HCT116 (cell line): ENCODE data around the gene SNAPC1. TPM values are rescaled to one million over a fixed set of nuclear protein-coding genes. Genes with fewer than 3 reads are reported as not detected.

Experiments
- ATAC-seq: fragments of 200-7000 bp; cut with Tn5 transposase; 2 replicates; pipeline ENCODE4 v1.9.1; 2020; ENCODE audit warnings: mild to moderate bottlenecking, moderate library complexity
- BruUV-seq: library from RNA; stranded (reverse); fragments of 400-500 nt; replicated peaks from 2 replicates; lab custom pipeline; 2021; lab: Mats Ljungman, UMichigan
- CTCF ChIA-PET: fragments of 300-600 bp; sonication (Branson Sonifier 250); formaldehyde crosslinking; loops from one replicate; lab custom pipeline; 2021; ENCODE audit warnings: antibody characterized with exemption; lab: Charles Lee
- POLR2A ChIA-PET: fragments of 300-600, 350-600 bp; sonication (Branson Sonifier 250); formaldehyde crosslinking; loops from one replicate; lab custom pipeline; 2021; ENCODE audit warnings: antibody characterized with exemption; lab: Charles Lee
- RAD21 ChIA-PET, 2 experiments: fragments of 300-600 bp; sonication (Branson Sonifier 250); formaldehyde crosslinking; loops; one replicate each; lab custom pipeline; 2023; ENCODE audit warnings: low total read pairs in 2 of 2; ENCODE audit not compliant: uncharacterized antibody in 2 of 2, unreplicated experiment in 2 of 2, low non-redundant PET in 1 of 2; lab: Charles Lee
- DNase-seq: peaks from one replicate; pipeline ENCODE4 v3.0.0-alpha.2; 2010; ENCODE audit warnings: low read depth, low spot score
- H2AFZ ChIP-seq: fragments of 200-600 bp; shearing (Covaris generic), sonication (generic); 2 replicates; pipeline ENCODE4 v1.6.1; 2017; ENCODE audit warnings: low read depth, mixed run types, mixed read lengths, antibody characterized with exemption, low read length; ENCODE audit not compliant: poor library complexity, severe bottlenecking
- H3K27ac ChIP-seq: 2 replicates; pipeline ENCODE4 v1.5.1; 2012; ENCODE audit warnings: low read depth, low read length
- H3K27me3 ChIP-seq: fragments of 200-600 bp; sonication (generic); 2 replicates; pipeline ENCODE4 v1.6.1; 2016; ENCODE audit warnings: mixed run types, low read length, mixed read lengths; ENCODE audit not compliant: insufficient read depth
- H3K36me3 ChIP-seq, 2 experiments: fragments of 200-500 bp in 1 of 2; fragments of 200-600 bp in 1 of 2; sonication (Bioruptor generic) in 1 of 2; sonication (generic) in 1 of 2; 2 replicates each; pipeline versions ENCODE4 v1.5.1 to v1.6.1; 2014 to 2016; ENCODE audit warnings: low read length in 2 of 2, inconsistent platforms in 1 of 2, mixed read lengths in 1 of 2, mixed run types in 1 of 2; ENCODE audit not compliant: insufficient read depth in 2 of 2, control insufficient read depth in 1 of 2
- H3K4me1 ChIP-seq, 2 experiments: fragments of 200-600 bp in 1 of 2; sonication (generic) in 1 of 2; 2 replicates each; pipeline versions ENCODE4 v1.5.1 to v1.6.1; 2012 to 2017; ENCODE audit warnings: low read length in 2 of 2, inconsistent platforms in 1 of 2, mild to moderate bottlenecking in 1 of 2, mixed read lengths in 1 of 2, mixed run types in 1 of 2, moderate library complexity in 1 of 2; ENCODE audit not compliant: insufficient read depth in 2 of 2, control insufficient read depth in 1 of 2
- H3K4me2 ChIP-seq: fragments of 200-600 bp; sonication (generic); 2 replicates; pipeline ENCODE4 v1.6.1; 2017; ENCODE audit warnings: mixed run types, low read length, mixed read lengths
- H3K4me3 ChIP-seq, 2 experiments: fragments of 200-600 bp in 1 of 2; sonication (generic) in 1 of 2; replicated peaks in 1 of 2; 2 replicates each; pipeline ENCODE4 v1.5.1; 2011 to 2016; ENCODE audit warnings: low read length in 2 of 2, control low read depth in 1 of 2, low read depth in 1 of 2, mild to moderate bottlenecking in 1 of 2, mixed read lengths in 1 of 2, mixed run types in 1 of 2
- H3K79me2 ChIP-seq: fragments of 200-600 bp; sonication (generic); 2 replicates; pipeline ENCODE4 v1.6.1; 2017; ENCODE audit warnings: mild to moderate bottlenecking, mixed run types, low read length, moderate library complexity, mixed read lengths; ENCODE audit not compliant: insufficient read depth
- H3K9ac ChIP-seq: fragments of 200-600 bp; sonication (generic); 2 replicates; pipeline ENCODE4 v1.6.1; 2016; ENCODE audit warnings: low read length, mixed read lengths
- H3K9me2 ChIP-seq: fragments of 200-600 bp; sonication (generic), shearing (Covaris generic); 2 replicates; pipeline ENCODE4 v1.6.1; 2017; ENCODE audit warnings: mixed run types, mild to moderate bottlenecking, moderate library complexity; ENCODE audit not compliant: insufficient read depth
- H3K9me3 ChIP-seq, 2 experiments: fragments of 200-500 bp in 1 of 2; fragments of 200-600 bp in 1 of 2; sonication (Bioruptor generic) in 1 of 2; sonication (generic) in 1 of 2; 2 replicates each; pipeline ENCODE4 v1.6.1; 2014 to 2017; ENCODE audit warnings: low read length in 2 of 2, mixed read lengths in 2 of 2, inconsistent platforms in 1 of 2, low read depth in 1 of 2, mild to moderate bottlenecking in 1 of 2, mixed run types in 1 of 2, moderate library complexity in 1 of 2; ENCODE audit not compliant: control insufficient read depth in 1 of 2, insufficient read depth in 1 of 2
- H4K20me1 ChIP-seq: fragments of 200-600 bp; sonication (generic), shearing (Covaris generic); 2 replicates; pipeline ENCODE4 v1.6.1; 2017; ENCODE audit warnings: mixed run types, mild to moderate bottlenecking, moderate library complexity; ENCODE audit not compliant: insufficient read depth
- EGR1 ChIP-seq: IDR thresholded peaks from 2 replicates; pipeline ENCODE4 v1.6.1; 2012; ENCODE audit warnings: low read depth
- ELF1 ChIP-seq: IDR thresholded peaks from 2 replicates; pipeline ENCODE4 v1.6.1; 2012; ENCODE audit warnings: low read depth, borderline replicate concordance
- EZH2 ChIP-seq: fragments of 200-600 bp; sonication (generic); IDR thresholded peaks from 2 replicates; pipeline ENCODE4 v1.6.1; 2017; ENCODE audit warnings: antibody characterized with exemption, mixed run types
- FOSL1 ChIP-seq: IDR thresholded peaks from 2 replicates; pipeline ENCODE4 v1.6.1; 2012; ENCODE audit warnings: low read depth
- POLR2A ChIP-seq: IDR thresholded peaks from 2 replicates; pipeline ENCODE4 v1.7.0; 2011; ENCODE audit warnings: borderline replicate concordance; ENCODE audit not compliant: insufficient read depth, insufficient read length; ENCODE audit errors: extremely low read depth
- SP1 ChIP-seq: IDR thresholded peaks from 2 replicates; pipeline ENCODE4 v1.6.1; 2012; ENCODE audit warnings: low read depth
- TCF7L2 ChIP-seq: IDR thresholded peaks from 2 replicates; pipeline ENCODE4 v1.7.0; 2011; ENCODE audit warnings: borderline replicate concordance, inconsistent platforms; ENCODE audit not compliant: insufficient read depth, insufficient read length; ENCODE audit errors: extremely low read depth
- YY1 ChIP-seq: IDR thresholded peaks from 2 replicates; pipeline ENCODE4 v1.6.1; 2011; ENCODE audit warnings: low read length, low read depth, moderate library complexity, mild to moderate bottlenecking; ENCODE audit not compliant: insufficient replicate concordance; ENCODE audit errors: extremely low read depth
- ZNF274 ChIP-seq: fragments of 200-500 bp; sonication (Bioruptor generic); IDR thresholded peaks from 2 replicates; pipeline ENCODE4 v1.6.1; 2014; ENCODE audit warnings: mild to moderate bottlenecking, low read depth, low read length, inconsistent platforms
- intact Hi-C: fragments of 100-400 bp; cut with micrococcal nuclease; formaldehyde crosslinking; loops from 2 replicates; pipeline ENCODE4 v1.10.0; 2022
- total RNA-seq: library from RNA; stranded (reverse); gene quantifications from one replicate; pipeline ENCODE4 v1.2.1, GENCODE V29; 2021; ENCODE audit not compliant: unreplicated experiment
- TF ChIP-seq, protein P1 (sequence below), 3 experiments: fragments of 200-600 bp in 1 of 3; sonication (generic) in 1 of 3; IDR thresholded peaks in 2 of 3; conservative IDR thresholded peaks in 1 of 3; 2 replicates each; pipeline ENCODE4 v1.5.1; 2012 to 2017; ENCODE audit warnings: low read depth in 2 of 3, low read length in 2 of 3, antibody characterized with exemption in 1 of 3, borderline replicate concordance in 1 of 3, control low read depth in 1 of 3, mild to moderate bottlenecking in 1 of 3, mixed read lengths in 1 of 3, mixed run types in 1 of 3, moderate library complexity in 1 of 3; ENCODE audit not compliant: insufficient read depth in 1 of 3
- TF ChIP-seq, protein P2 (sequence below): IDR thresholded peaks from 2 replicates; pipeline ENCODE4 v1.6.1; 2011; ENCODE audit warnings: mild to moderate bottlenecking, low read length, moderate library complexity; ENCODE audit not compliant: insufficient replicate concordance; ENCODE audit errors: extremely low read depth
- TF ChIP-seq, protein P3 (sequence below): IDR thresholded peaks from 2 replicates; pipeline ENCODE4 v1.6.1; 2012

Gene SNAPC1
- total RNA-seq, 1 experiment from 2014 or later, result 8.2 TPM

DNA sequence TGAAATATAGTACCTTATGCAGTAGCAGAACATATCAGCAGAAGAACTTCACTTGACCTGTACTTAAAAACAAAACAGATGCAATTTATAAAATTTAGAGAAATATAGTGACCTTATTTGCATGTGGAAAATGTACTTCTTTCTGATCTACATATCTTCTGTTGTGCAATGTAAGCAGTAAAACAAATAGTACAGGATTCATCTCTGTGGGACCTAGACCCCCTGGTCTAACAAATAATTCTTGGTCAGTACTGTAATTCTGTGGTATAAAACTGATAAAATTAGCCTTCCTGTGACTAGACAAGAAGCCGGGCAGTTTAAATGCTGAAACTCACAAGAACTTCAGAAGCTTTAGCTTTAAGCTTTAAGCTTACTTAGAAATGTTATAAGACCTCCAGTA lies 45.3 kb upstream of the SNAPC1 start (continued):
- TF ChIP-seq, protein P1, sequence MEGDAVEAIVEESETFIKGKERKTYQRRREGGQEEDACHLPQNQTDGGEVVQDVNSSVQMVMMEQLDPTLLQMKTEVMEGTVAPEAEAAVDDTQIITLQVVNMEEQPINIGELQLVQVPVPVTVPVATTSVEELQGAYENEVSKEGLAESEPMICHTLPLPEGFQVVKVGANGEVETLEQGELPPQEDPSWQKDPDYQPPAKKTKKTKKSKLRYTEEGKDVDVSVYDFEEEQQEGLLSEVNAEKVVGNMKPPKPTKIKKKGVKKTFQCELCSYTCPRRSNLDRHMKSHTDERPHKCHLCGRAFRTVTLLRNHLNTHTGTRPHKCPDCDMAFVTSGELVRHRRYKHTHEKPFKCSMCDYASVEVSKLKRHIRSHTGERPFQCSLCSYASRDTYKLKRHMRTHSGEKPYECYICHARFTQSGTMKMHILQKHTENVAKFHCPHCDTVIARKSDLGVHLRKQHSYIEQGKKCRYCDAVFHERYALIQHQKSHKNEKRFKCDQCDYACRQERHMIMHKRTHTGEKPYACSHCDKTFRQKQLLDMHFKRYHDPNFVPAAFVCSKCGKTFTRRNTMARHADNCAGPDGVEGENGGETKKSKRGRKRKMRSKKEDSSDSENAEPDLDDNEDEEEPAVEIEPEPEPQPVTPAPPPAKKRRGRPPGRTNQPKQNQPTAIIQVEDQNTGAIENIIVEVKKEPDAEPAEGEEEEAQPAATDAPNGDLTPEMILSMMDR (IDR thresholded peaks at IDR 0.05 in 2 of 3, conservative IDR thresholded peaks at IDR 0.05 in 1 of 3; ENCODE audit: borderline replicate concordance in 1 of 3, insufficient read depth in 1 of 3, low read depth in 2 of 3, low read length in 2 of 3), result no peak
- TF ChIP-seq, protein P2, sequence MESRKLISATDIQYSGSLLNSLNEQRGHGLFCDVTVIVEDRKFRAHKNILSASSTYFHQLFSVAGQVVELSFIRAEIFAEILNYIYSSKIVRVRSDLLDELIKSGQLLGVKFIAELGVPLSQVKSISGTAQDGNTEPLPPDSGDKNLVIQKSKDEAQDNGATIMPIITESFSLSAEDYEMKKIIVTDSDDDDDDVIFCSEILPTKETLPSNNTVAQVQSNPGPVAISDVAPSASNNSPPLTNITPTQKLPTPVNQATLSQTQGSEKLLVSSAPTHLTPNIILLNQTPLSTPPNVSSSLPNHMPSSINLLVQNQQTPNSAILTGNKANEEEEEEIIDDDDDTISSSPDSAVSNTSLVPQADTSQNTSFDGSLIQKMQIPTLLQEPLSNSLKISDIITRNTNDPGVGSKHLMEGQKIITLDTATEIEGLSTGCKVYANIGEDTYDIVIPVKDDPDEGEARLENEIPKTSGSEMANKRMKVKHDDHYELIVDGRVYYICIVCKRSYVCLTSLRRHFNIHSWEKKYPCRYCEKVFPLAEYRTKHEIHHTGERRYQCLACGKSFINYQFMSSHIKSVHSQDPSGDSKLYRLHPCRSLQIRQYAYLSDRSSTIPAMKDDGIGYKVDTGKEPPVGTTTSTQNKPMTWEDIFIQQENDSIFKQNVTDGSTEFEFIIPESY, result no peak
- TF ChIP-seq ZNF274, result no peak
- no peak for TF ChIP-seq SP1
- no peak for TF ChIP-seq YY1
- TF ChIP-seq, all 23 proteins: peak for 0

DNA sequence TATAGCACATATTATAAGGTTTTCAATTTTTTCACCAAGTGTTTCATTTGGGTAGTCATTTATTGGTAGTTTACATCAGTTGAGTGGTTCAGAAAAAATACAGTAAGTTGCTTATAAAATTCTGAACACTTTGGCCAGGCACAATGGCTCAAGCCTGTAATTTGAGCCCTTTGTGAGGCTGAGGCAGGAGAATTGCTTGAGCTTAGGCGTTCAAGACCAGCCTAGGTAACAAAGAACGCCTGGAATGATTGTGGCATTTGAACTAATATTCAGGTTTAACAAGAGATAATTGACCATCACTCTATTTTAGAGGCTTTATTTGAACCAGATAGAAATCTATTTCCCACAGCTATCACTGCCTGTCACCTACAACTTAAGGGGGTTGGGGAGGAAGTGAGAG lies 44.2 kb upstream of the SNAPC1 start:
- H3K9me2 ChIP-seq, result no peaks in the 10 kb centered on the region
- H2AFZ ChIP-seq, result no peak overlapping the region
- no peaks in the 10 kb centered on the region for H3K9me3 ChIP-seq
- H3K9ac ChIP-seq, result no peak overlapping the region
- POLR2A ChIA-PET, result interaction anchor here (0.9 kb wide), 1 partner anchor 23 kb away, joined by 3 read pairs; the partner anchor contains the start of gene HIF1A
- no TSS peak for BruUV-seq
- no peak for ATAC-seq
- H3K4me1 ChIP-seq, result peaks cover 8 to 37% of the 10 kb centered on the region in 2 experiments
- H3K27ac ChIP-seq, result no peak overlapping the region
- DNase-seq, result no peak
- H3K36me3 ChIP-seq, result peaks cover 7 to 8% of the 10 kb centered on the region in 2 experiments; a peak in 1 of 4 replicates
- peaks cover 10% of the 10 kb centered on the region for H4K20me1 ChIP-seq
- CTCF ChIA-PET, result interaction anchor here (1.5 kb wide), 1 partner anchor 12 kb away, joined by 3 read pairs; no protein-coding TSS in a partner anchor
- intact Hi-C loops, result no loop called here
- TF ChIP-seq, protein P3, sequence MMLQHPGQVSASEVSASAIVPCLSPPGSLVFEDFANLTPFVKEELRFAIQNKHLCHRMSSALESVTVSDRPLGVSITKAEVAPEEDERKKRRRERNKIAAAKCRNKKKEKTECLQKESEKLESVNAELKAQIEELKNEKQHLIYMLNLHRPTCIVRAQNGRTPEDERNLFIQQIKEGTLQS, result no peak
- TF ChIP-seq YY1 (no peak), SP1 (no peak), TCF7L2 (no peak), EZH2 (no peak), POLR2A (no peak), EGR1 (no peak), FOSL1 (no peak), ELF1 (no peak)
- TF ChIP-seq, protein P2, result no peak
- TF ChIP-seq, protein P1 (IDR thresholded peaks at IDR 0.05 in 2 of 3, conservative IDR thresholded peaks at IDR 0.05 in 1 of 3; ENCODE audit: borderline replicate concordance in 1 of 3, insufficient read depth in 1 of 3, low read depth in 2 of 3, low read length in 2 of 3), result no peak
- RAD21 ChIA-PET, result interaction anchor here in 1 of 2 experiments (0.6 kb wide), 1 partner anchor 12 kb away, joined by 3 read pairs; no protein-coding TSS in a partner anchor
- H3K4me2 ChIP-seq, result no peak overlapping the region
- no peak overlapping the region for H3K4me3 ChIP-seq
- H3K27me3 ChIP-seq, result no peaks in the 10 kb centered on the region
- H3K79me2 ChIP-seq, result peaks cover 95% of the 10 kb centered on the region
